IPS-NIHi7 (cell line): ENCODE measurements around the gene RNF144B.
"Not testable (repeated sequence)": the region's sequence is repeated elsewhere in the genome, so short reads cannot be mapped to it uniquely, and the experiment has no call there.

ENCODE experiments used
- DNase-seq: peaks from one replicate; pipeline ENCODE4 v3.0.0; 2012; ENCODE audit warnings: mixed read lengths; ENCODE audit errors: extremely low spot score

Gene RNF144B

GRCh38 chr6:18371010-18371409 lies 16.1 kb upstream of the RNF144B start:
- DNase-seq: no peak

- no peak for DNase-seq
Measured at GRCh38 chr6:18371656-18372055, 15.5 kb upstream of the RNF144B start.

- DNase-seq: no peak
Measured at GRCh38 chr6:18380158-18380836, 6.9 kb upstream of the RNF144B start.

- no peak for DNase-seq
Measured at GRCh38 chr6:18380851-18381250, 6.3 kb upstream of the RNF144B start.

- no peak for DNase-seq
Measured at GRCh38 chr6:18383441-18383840, 3.7 kb upstream of the RNF144B start.

GRCh38 chr6:18384621-18385020 lies 2.5 kb upstream of the RNF144B start:
- no peak for DNase-seq

GRCh38 chr6:18386298-18386976 lies 713 bp upstream of the RNF144B start:
- DNase-seq: no peak

GRCh38 chr6:18388271-18388670 lies 1.1 kb downstream of the RNF144B start:
- DNase-seq: no peak

GRCh38 chr6:18388942-18389341 lies 1.8 kb downstream of the RNF144B start:
- DNase-seq: no peak

- DNase-seq: no peak
Measured at GRCh38 chr6:18389479-18389878, 2.3 kb downstream of the RNF144B start.

- DNase-seq: no peak
Measured at GRCh38 chr6:18390476-18390875, 3.3 kb downstream of the RNF144B start.

- no peak for DNase-seq
Measured at GRCh38 chr6:18391023-18391422, 3.9 kb downstream of the RNF144B start.

GRCh38 chr6:18392346-18392877 lies 5.3 kb downstream of the RNF144B start:
- DNase-seq: no peak

GRCh38 chr6:18393698-18394097 lies 6.5 kb downstream of the RNF144B start:
- no peak for DNase-seq

GRCh38 chr6:18395177-18395855 lies 8.2 kb downstream of the RNF144B start:
- DNase-seq: peak; percentile 62

GRCh38 chr6:18395856-18396197 lies 8.7 kb downstream of the RNF144B start:
- no peak for DNase-seq

GRCh38 chr6:18397701-18398100 lies 10.6 kb downstream of the RNF144B start:
- DNase-seq: no peak

- DNase-seq: not testable (repeated sequence)
Measured at GRCh38 chr6:18398225-18398624, 11.1 kb downstream of the RNF144B start.

GRCh38 chr6:18400831-18401446 lies 13.8 kb downstream of the RNF144B start:
- DNase-seq: no peak

- DNase-seq: not testable (repeated sequence)
Measured at GRCh38 chr6:18404965-18405364, 17.8 kb downstream of the RNF144B start.

- no peak for DNase-seq
Measured at GRCh38 chr6:18405477-18406293, 18.5 kb downstream of the RNF144B start.
